ENCODE data around the gene SV2B. TPM values are rescaled to one million over a fixed set of nuclear protein-coding genes. Genes with fewer than 3 reads are reported as not detected.

SV2B gene
- total RNA-seq, 1 donor from 2014 or later, result 0.87 TPM

- intact Hi-C loops (cut with DNase I), result no loop called here
- ATAC-seq, result no peak
These were observed 155.7 kb downstream of the SV2B start for GRCh38 chr15:91255670-91256192.

DNA sequence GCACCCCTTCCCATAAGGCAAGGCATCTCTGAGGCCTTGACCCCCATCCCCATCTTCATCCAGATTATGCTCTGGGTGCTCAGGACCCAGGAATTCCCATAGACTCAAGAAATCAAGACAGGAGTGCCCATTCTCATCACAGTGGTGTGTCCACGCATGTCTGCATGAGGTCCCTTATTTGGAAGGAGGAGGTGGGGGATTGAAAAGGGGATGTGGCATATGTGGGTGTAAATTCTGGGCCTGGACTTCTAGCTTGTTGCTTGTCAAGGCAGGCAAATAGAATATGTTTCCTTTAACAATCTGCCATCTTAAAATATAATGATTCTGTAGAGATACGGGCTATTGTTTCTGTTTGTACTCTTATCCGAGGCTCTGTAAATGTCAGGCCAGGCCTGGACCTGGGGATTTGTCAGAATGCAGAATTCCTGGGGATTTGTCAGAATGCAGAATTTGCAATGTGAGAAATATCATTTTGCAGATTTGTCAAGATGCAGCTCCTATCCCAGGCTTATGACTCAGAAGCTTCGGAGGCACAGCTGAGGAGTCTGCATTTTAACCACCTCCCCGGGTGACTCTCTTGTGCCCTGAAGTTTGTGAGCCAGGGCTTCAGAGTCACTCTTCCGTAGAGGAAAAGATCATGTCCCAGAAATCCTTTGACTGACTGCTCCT is 157.8 kb downstream of the SV2B start:
- Histone ChIP-seq H3K4me1 (no peaks in the 10 kb centered on the region), H3K27ac (no peak overlapping the region), H3K27me3 (peaks cover 9% of the 10 kb centered on the region), H3K36me3 (no peaks in the 10 kb centered on the region), H3K9me3 (no peaks in the 10 kb centered on the region), H3K4me3 (no peak overlapping the region)
- ATAC-seq (no peak), DNase-seq (no peak)
- TF ChIP-seq CTCF (IDR thresholded peaks at IDR 0.05), result no peak
- intact Hi-C loops (cut with DNase I), result no loop called here

More at GRCh38 chr15:91255670-91256192, 155.7 kb downstream of the SV2B start:
- DNase-seq, result no peak
- Histone ChIP-seq H3K9me3 (no peaks in the 10 kb centered on the region), H3K36me3 (no peaks in the 10 kb centered on the region), H3K27ac (no peak overlapping the region), H3K4me3 (no peak overlapping the region), H3K27me3 (peaks cover 9% of the 10 kb centered on the region), H3K4me1 (no peaks in the 10 kb centered on the region)
- TF ChIP-seq CTCF (IDR thresholded peaks at IDR 0.05), result no peak

DNA sequence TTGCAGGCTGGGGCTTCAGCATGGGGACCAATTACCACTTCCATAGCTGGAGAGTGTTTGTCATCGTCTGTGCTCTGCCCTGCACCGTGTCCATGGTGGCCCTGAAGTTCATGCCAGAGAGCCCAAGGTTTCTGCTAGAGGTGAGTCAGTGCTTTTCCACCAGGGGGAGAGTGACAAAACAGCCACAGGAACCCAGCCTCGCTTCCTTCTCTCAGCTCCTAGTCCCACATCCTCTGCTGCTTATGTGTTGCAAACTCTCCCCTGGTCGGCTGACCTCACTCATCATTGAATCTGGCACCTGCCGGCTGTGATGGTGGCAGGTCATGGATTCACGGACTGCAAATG is 158.3 kb downstream of the SV2B start:
- Histone ChIP-seq H3K36me3 (no peaks in the 10 kb centered on the region), H3K4me3 (no peak overlapping the region), H3K4me1 (no peaks in the 10 kb centered on the region), H3K27ac (no peak overlapping the region), H3K9me3 (no peaks in the 10 kb centered on the region), H3K27me3 (peaks cover 9% of the 10 kb centered on the region)
- DNase-seq (no peak), ATAC-seq (peak; percentile 57)
- TF ChIP-seq CTCF (IDR thresholded peaks at IDR 0.05), result no peak
- intact Hi-C loops (cut with DNase I), result no loop called here

GRCh38 chr15:91259077-91259476 is 159.0 kb downstream of the SV2B start:
- Histone ChIP-seq H3K27ac (no peak overlapping the region), H3K4me1 (no peaks in the 10 kb centered on the region), H3K9me3 (no peaks in the 10 kb centered on the region), H3K27me3 (peaks cover 9% of the 10 kb centered on the region), H3K4me3 (no peak overlapping the region), H3K36me3 (no peaks in the 10 kb centered on the region)
- DNase-seq (no peak), ATAC-seq (no peak)
- intact Hi-C loops (cut with DNase I), result no loop called here
- TF ChIP-seq CTCF (IDR thresholded peaks at IDR 0.05), result no peak

GRCh38 chr15:91261345-91261744 is 161.3 kb downstream of the SV2B start:
- Histone ChIP-seq H3K4me3 (no peak overlapping the region), H3K27me3 (peaks cover 9% of the 10 kb centered on the region), H3K27ac (no peak overlapping the region), H3K9me3 (no peaks in the 10 kb centered on the region), H3K4me1 (no peaks in the 10 kb centered on the region), H3K36me3 (no peaks in the 10 kb centered on the region)
- no peak for ATAC-seq
- TF ChIP-seq CTCF (IDR thresholded peaks at IDR 0.05), result no peak
- intact Hi-C loops (cut with DNase I), result no loop called here
- DNase-seq, result no peak

Data from upper lobe of right lung (tissue), 1 donor.